ENCODE data around the gene TRANK1. TPM values are rescaled to one million over a fixed set of nuclear protein-coding genes. Genes with fewer than 3 reads are reported as not detected.

TRANK1 gene
- total RNA-seq, 2 experiments from 2014 or later = 41.8 to 84.3 TPM

GRCh38 chr3:36833160-36833814 is 111.6 kb downstream of the TRANK1 start:
- CTCF ChIA-PET = no interaction called here
- no peaks in the 10 kb centered on the region for H3K4me1 Mint-ChIP-seq

GRCh38 chr3:36832406-36832805 is 112.4 kb downstream of the TRANK1 start:
- CTCF ChIA-PET = no interaction called here
- no peaks in the 10 kb centered on the region for H3K4me1 Mint-ChIP-seq
- H3K27me3 Mint-ChIP-seq = no peaks in the 10 kb centered on the region
- ATAC-seq (no peak), DNase-seq (no peak)
- no peaks in the 10 kb centered on the region for H3K9me3 Mint-ChIP-seq (ENCODE audit: low read depth)
- H3K36me3 Mint-ChIP-seq = peaks cover 28% of the 10 kb centered on the region
- no peak overlapping the region for H3K4me3 Mint-ChIP-seq
- H3K27ac Mint-ChIP-seq = no peak overlapping the region

More at GRCh38 chr3:36833160-36833814, 111.6 kb downstream of the TRANK1 start:
- H3K36me3 Mint-ChIP-seq = peaks cover 32% of the 10 kb centered on the region
- no peaks in the 10 kb centered on the region for H3K27me3 Mint-ChIP-seq
- H3K27ac Mint-ChIP-seq = no peak overlapping the region
- no peak overlapping the region for H3K4me3 Mint-ChIP-seq
- no peaks in the 10 kb centered on the region for H3K9me3 Mint-ChIP-seq (ENCODE audit: low read depth)
- DNase-seq (no peak), ATAC-seq (no peak)

GRCh38 chr3:36827133-36827532 is 117.7 kb downstream of the TRANK1 start:
- Mint-ChIP-seq H3K27ac (no peak overlapping the region), H3K4me3 (no peak overlapping the region), H3K9me3 (ENCODE audit: low read depth) (no peaks in the 10 kb centered on the region), H3K36me3 (peaks cover 13% of the 10 kb centered on the region), H3K27me3 (no peaks in the 10 kb centered on the region), H3K4me1 (no peaks in the 10 kb centered on the region)
- no peak for DNase-seq
- CTCF ChIA-PET = interaction anchor here (1.3 kb wide), 2 partner anchors 16 to 131 kb away, joined by 3 to 5 read pairs; no protein-coding TSS in a partner anchor
- no peak for ATAC-seq

GRCh38 chr3:36826240-36826639 is 118.6 kb downstream of the TRANK1 start:
- Mint-ChIP-seq H3K36me3 (peaks cover 12% of the 10 kb centered on the region), H3K27ac (no peak overlapping the region)

GRCh38 chr3:36824443-36824842 is 120.4 kb downstream of the TRANK1 start:
- Mint-ChIP-seq H3K27ac (no peak overlapping the region), H3K4me1 (no peaks in the 10 kb centered on the region), H3K9me3 (ENCODE audit: low read depth) (no peaks in the 10 kb centered on the region), H3K27me3 (no peaks in the 10 kb centered on the region), H3K4me3 (no peak overlapping the region), H3K36me3 (peaks cover 7% of the 10 kb centered on the region)
- no peak for DNase-seq
- CTCF ChIA-PET = interaction anchor here (1.0 kb wide), 1 partner anchor 21 kb away, joined by 3 read pairs; no protein-coding TSS in a partner anchor
- no peak for ATAC-seq

More at GRCh38 chr3:36826240-36826639, 118.6 kb downstream of the TRANK1 start:
- Mint-ChIP-seq H3K4me3 (no peak overlapping the region), H3K9me3 (ENCODE audit: low read depth) (no peaks in the 10 kb centered on the region), H3K4me1 (no peaks in the 10 kb centered on the region), H3K27me3 (no peaks in the 10 kb centered on the region)
- DNase-seq (no peak), ATAC-seq (no peak)
- CTCF ChIA-PET = interaction anchor here (1.0 to 1.3 kb wide), 3 partner anchors 17 to 132 kb away, joined by 3 to 5 read pairs (median 3); no protein-coding TSS in a partner anchor

GRCh38 chr3:36823806-36824205 is 121.0 kb downstream of the TRANK1 start:
- H3K36me3 Mint-ChIP-seq = peaks cover 7% of the 10 kb centered on the region
- no peaks in the 10 kb centered on the region for H3K9me3 Mint-ChIP-seq (ENCODE audit: low read depth)
- no peaks in the 10 kb centered on the region for H3K27me3 Mint-ChIP-seq
- CTCF ChIA-PET = no interaction called here
- H3K4me1 Mint-ChIP-seq = no peaks in the 10 kb centered on the region
- no peak overlapping the region for H3K4me3 Mint-ChIP-seq
- H3K27ac Mint-ChIP-seq = no peak overlapping the region
- no peak for ATAC-seq
- DNase-seq = no peak

- DNase-seq (no peak), ATAC-seq (no peak)
- Mint-ChIP-seq H3K27ac (no peak overlapping the region), H3K27me3 (no peaks in the 10 kb centered on the region), H3K36me3 (peaks cover 4% of the 10 kb centered on the region), H3K9me3 (ENCODE audit: low read depth) (no peaks in the 10 kb centered on the region), H3K4me3 (no peak overlapping the region), H3K4me1 (no peaks in the 10 kb centered on the region)
- CTCF ChIA-PET = no interaction called here
Observed at GRCh38 chr3:36820083-36820482, 124.8 kb downstream of the TRANK1 start.

- no peaks in the 10 kb centered on the region for H3K27me3 Mint-ChIP-seq
Observed at GRCh38 chr3:36817806-36818533, 126.9 kb downstream of the TRANK1 start.

GRCh38 chr3:36815375-36815774 is 129.5 kb downstream of the TRANK1 start:
- DNase-seq = no peak
- CTCF ChIA-PET = interaction anchor here (1.4 to 1.5 kb wide), 2 partner anchors 8 to 28 kb away, joined by 3 to 9 read pairs; no protein-coding TSS in a partner anchor
- Mint-ChIP-seq H3K27me3 (no peaks in the 10 kb centered on the region), H3K4me3 (no peak overlapping the region), H3K27ac (no peak overlapping the region), H3K36me3 (no peaks in the 10 kb centered on the region), H3K4me1 (no peaks in the 10 kb centered on the region), H3K9me3 (ENCODE audit: low read depth) (no peaks in the 10 kb centered on the region)
- ATAC-seq = no peak

More at GRCh38 chr3:36817806-36818533, 126.9 kb downstream of the TRANK1 start:
- no peaks in the 10 kb centered on the region for H3K4me1 Mint-ChIP-seq
- DNase-seq (no peak), ATAC-seq (no peak)
- peaks cover 2% of the 10 kb centered on the region for H3K36me3 Mint-ChIP-seq
- no peaks in the 10 kb centered on the region for H3K9me3 Mint-ChIP-seq (ENCODE audit: low read depth)
- H3K4me3 Mint-ChIP-seq = no peak overlapping the region
- no peak overlapping the region for H3K27ac Mint-ChIP-seq
- CTCF ChIA-PET = interaction anchor here (0.6 kb wide), 1 partner anchor 131 kb away, joined by 4 read pairs; no protein-coding TSS in a partner anchor

GRCh38 chr3:36814776-36815175 is 130.1 kb downstream of the TRANK1 start:
- Mint-ChIP-seq H3K9me3 (ENCODE audit: low read depth) (no peaks in the 10 kb centered on the region), H3K27ac (no peak overlapping the region), H3K27me3 (no peaks in the 10 kb centered on the region), H3K4me1 (no peaks in the 10 kb centered on the region), H3K36me3 (no peaks in the 10 kb centered on the region), H3K4me3 (no peak overlapping the region)
- ATAC-seq = no peak
- CTCF ChIA-PET = interaction anchor here (1.2 to 1.5 kb wide), 3 partner anchors 8 to 29 kb away, joined by 3 to 9 read pairs (median 4); no protein-coding TSS in a partner anchor
- no peak for DNase-seq

GRCh38 chr3:36814066-36814717 is 130.7 kb downstream of the TRANK1 start:
- Mint-ChIP-seq H3K27ac (no peak overlapping the region), H3K9me3 (ENCODE audit: low read depth) (no peaks in the 10 kb centered on the region), H3K36me3 (no peaks in the 10 kb centered on the region), H3K4me3 (no peak overlapping the region), H3K4me1 (no peaks in the 10 kb centered on the region), H3K27me3 (no peaks in the 10 kb centered on the region)
- ATAC-seq = no peak
- CTCF ChIA-PET = interaction anchor here (1.2 to 1.5 kb wide), 3 partner anchors 9 to 29 kb away, joined by 3 to 9 read pairs (median 4); no protein-coding TSS in a partner anchor
- no peak for DNase-seq

GRCh38 chr3:36813305-36813704 is 131.5 kb downstream of the TRANK1 start:
- H3K27ac Mint-ChIP-seq = no peak overlapping the region
- no peak overlapping the region for H3K4me3 Mint-ChIP-seq
- CTCF ChIA-PET = no interaction called here
- H3K27me3 Mint-ChIP-seq = peaks cover 3% of the 10 kb centered on the region
- no peaks in the 10 kb centered on the region for H3K4me1 Mint-ChIP-seq
- ATAC-seq (no peak), DNase-seq (no peak)
- H3K36me3 Mint-ChIP-seq = no peaks in the 10 kb centered on the region
- H3K9me3 Mint-ChIP-seq (ENCODE audit: low read depth) = no peaks in the 10 kb centered on the region

- no peak for DNase-seq
- Mint-ChIP-seq H3K9me3 (ENCODE audit: low read depth) (no peaks in the 10 kb centered on the region), H3K27ac (no peak overlapping the region), H3K4me1 (no peaks in the 10 kb centered on the region), H3K4me3 (no peak overlapping the region), H3K36me3 (no peaks in the 10 kb centered on the region), H3K27me3 (peaks cover 5% of the 10 kb centered on the region)
- CTCF ChIA-PET = no interaction called here
- no peak for ATAC-seq
Observed at GRCh38 chr3:36812240-36812639, 132.6 kb downstream of the TRANK1 start.
